ENCODE measurements around the gene KRT28.
"Not testable (repeated sequence)": the region's sequence is repeated elsewhere in the genome, so short reads cannot be mapped to it uniquely, and the experiment has no call there.

KRT28 gene

GRCh38 chr17:40818733-40819527, 19.2 kb upstream of the KRT28 start:
- peak; percentile 79 for DNase-seq (ENCODE audit: low spot score)

GRCh38 chr17:40818343-40818732, 18.6 kb upstream of the KRT28 start:
- DNase-seq (ENCODE audit: low spot score), result no peak

- DNase-seq (ENCODE audit: low spot score), result no peak
Measured at GRCh38 chr17:40817103-40817682, 17.4 kb upstream of the KRT28 start.

- no peak for DNase-seq (ENCODE audit: low spot score)
Measured at GRCh38 chr17:40816569-40816968, 16.8 kb upstream of the KRT28 start.

GRCh38 chr17:40815381-40815780, 15.6 kb upstream of the KRT28 start:
- no peak for DNase-seq (ENCODE audit: low spot score)

- DNase-seq (ENCODE audit: low spot score), result not testable (repeated sequence)
Measured at GRCh38 chr17:40814657-40815056, 14.9 kb upstream of the KRT28 start.

- no peak for DNase-seq (ENCODE audit: low spot score)
Measured at GRCh38 chr17:40813804-40814203, 14.0 kb upstream of the KRT28 start.

- DNase-seq (ENCODE audit: low spot score), result no peak
Measured at GRCh38 chr17:40812639-40813038, 12.9 kb upstream of the KRT28 start.

GRCh38 chr17:40810494-40810893, 10.7 kb upstream of the KRT28 start:
- no peak for DNase-seq (ENCODE audit: low spot score)

- no peak for DNase-seq (ENCODE audit: low spot score)
Measured at GRCh38 chr17:40809721-40810421, 10.1 kb upstream of the KRT28 start.

- DNase-seq (ENCODE audit: low spot score), result no peak
Measured at GRCh38 chr17:40806131-40806530, 6.4 kb upstream of the KRT28 start.

GRCh38 chr17:40803617-40804082, 3.9 kb upstream of the KRT28 start:
- peak; percentile 77 for DNase-seq (ENCODE audit: low spot score)

GRCh38 chr17:40801157-40801556, 1.4 kb upstream of the KRT28 start:
- no peak for DNase-seq (ENCODE audit: low spot score)

GRCh38 chr17:40800381-40800780, 622 bp upstream of the KRT28 start:
- DNase-seq (ENCODE audit: low spot score), result no peak

- DNase-seq (ENCODE audit: low spot score), result no peak
Measured at GRCh38 chr17:40796846-40797245, 2.9 kb downstream of the KRT28 start.

- DNase-seq (ENCODE audit: low spot score), result no peak
Measured at GRCh38 chr17:40795019-40795667, 4.6 kb downstream of the KRT28 start.

GRCh38 chr17:40794466-40794865, 5.3 kb downstream of the KRT28 start:
- DNase-seq (ENCODE audit: low spot score), result no peak

GRCh38 chr17:40793832-40794231, 5.9 kb downstream of the KRT28 start:
- DNase-seq (ENCODE audit: low spot score), result no peak

- no peak for DNase-seq (ENCODE audit: low spot score)
Measured at GRCh38 chr17:40791787-40792436, 7.8 kb downstream of the KRT28 start.

- DNase-seq (ENCODE audit: low spot score), result no peak
Measured at GRCh38 chr17:40791111-40791510, 8.6 kb downstream of the KRT28 start.

GRCh38 chr17:40782450-40782849, 17.3 kb downstream of the KRT28 start, which contains the start of gene KRT27:
Gene KRT27 (minus strand): TSS chr17:40782550. CDS start chr17:40782493, 57 bp downstream.
- no peak for DNase-seq (ENCODE audit: low spot score)
